Gastrocnemius medialis (tissue), 4 donors: ENCODE results near the gene TGFBR1. TPM values are rescaled to one million over a fixed set of nuclear protein-coding genes. Genes with fewer than 3 reads are reported as not detected.
"Not testable (repeated sequence)": the region's sequence is repeated elsewhere in the genome, so short reads cannot be mapped to it uniquely, and the experiment has no call there.

ENCODE experiments used
- ATAC-seq, 2 donors: fragments of 150-250 bp; one replicate each; pipeline ENCODE4 v1.9.1; 2016
- DNase-seq, 2 donors: peaks; one replicate each; pipeline ENCODE4 v3.0.0-alpha.2; 2019
- H3K27ac ChIP-seq, 4 donors: fragments of 200-600 bp; sonication (generic); 1 replicate in 1 of 4; 2 replicates in 3 of 4; pipeline ENCODE4 v1.5.1; 2016 to 2018; ENCODE audit warnings: mild to moderate bottlenecking in 2 of 4, moderate library complexity in 1 of 4
- H3K27me3 ChIP-seq, 3 donors: fragments of 200-600 bp; sonication (generic) in 2 of 3; 1 replicate in 1 of 3; 2 replicates in 2 of 3; pipeline versions ENCODE4 v1.5.1 to v1.6.0; 2016 to 2019; ENCODE audit warnings: mild to moderate bottlenecking in 1 of 3, moderate library complexity in 1 of 3
- H3K36me3 ChIP-seq, 2 donors: fragments of 200-600 bp; sonication (generic) in 1 of 2; one replicate each; pipeline ENCODE4 v1.5.1; 2017 to 2018
- H3K4me1 ChIP-seq, 2 donors: fragments of 200-600 bp; sonication (generic) in 1 of 2; one replicate each; pipeline ENCODE4 v1.5.1; 2016 to 2017; ENCODE audit warnings: mild to moderate bottlenecking in 2 of 2
- H3K4me3 ChIP-seq, 4 donors: fragments of 200-600 bp; sonication (generic) in 3 of 4; 1 replicate in 1 of 4; 2 replicates in 3 of 4; pipeline ENCODE4 v1.5.1; 2016 to 2019; ENCODE audit warnings: mild to moderate bottlenecking in 2 of 4
- H3K9me3 ChIP-seq, 3 donors: fragments of 200-600 bp; sonication (generic) in 2 of 3; 1 replicate in 1 of 3; 2 replicates in 2 of 3; pipeline ENCODE4 v1.5.1; 2016 to 2019
- POLR2A ChIP-seq, 2 donors: fragments of 450-650 bp; IDR thresholded peaks; one replicate each; pipeline ENCODE4 v1.6.1; 2017; ENCODE audit warnings: antibody characterized with exemption in 2 of 2, mild to moderate bottlenecking in 2 of 2, moderate library complexity in 2 of 2
- in situ Hi-C, 4 donors: fragments of 200-750 bp; cut with MboI; loops; one replicate each; pipeline versions ENCODE4 v1.15.0 to v1.8.0; 2017; ENCODE audit warnings: low sequenced_read_pairs in 4 of 4
- intact Hi-C: fragments of 100-400 bp; cut with DNase I; formaldehyde crosslinking; loops from one replicate; pipeline ENCODE4 v1.15.1; 2023; ENCODE audit warnings: low total_unique reads
- total RNA-seq, 4 donors: library from RNA; depleted of rRNA; stranded (reverse); fragments of >200 nt; gene quantifications; one replicate each; pipeline versions ENCODE4 v1.1.0 to v1.2.3, GENCODE V29; 2016
- TF ChIP-seq, protein P1 (sequence below), 5 experiments: fragments of 450-650 bp in 3 of 5; fragments of 200-600 bp in 2 of 5; sonication (generic) in 2 of 5; IDR thresholded peaks in 4 of 5; conservative IDR thresholded peaks in 1 of 5; 1 replicate in 4 of 5; 2 replicates in 1 of 5; pipeline ENCODE4 v1.5.1; 2016 to 2019; ENCODE audit warnings: antibody characterized with exemption in 5 of 5, mild to moderate bottlenecking in 3 of 5, moderate library complexity in 3 of 5

Gene TGFBR1
- total RNA-seq, 4 donors from 2014 or later, result 13.5 to 19.0 (median 14.3) TPM

DNA sequence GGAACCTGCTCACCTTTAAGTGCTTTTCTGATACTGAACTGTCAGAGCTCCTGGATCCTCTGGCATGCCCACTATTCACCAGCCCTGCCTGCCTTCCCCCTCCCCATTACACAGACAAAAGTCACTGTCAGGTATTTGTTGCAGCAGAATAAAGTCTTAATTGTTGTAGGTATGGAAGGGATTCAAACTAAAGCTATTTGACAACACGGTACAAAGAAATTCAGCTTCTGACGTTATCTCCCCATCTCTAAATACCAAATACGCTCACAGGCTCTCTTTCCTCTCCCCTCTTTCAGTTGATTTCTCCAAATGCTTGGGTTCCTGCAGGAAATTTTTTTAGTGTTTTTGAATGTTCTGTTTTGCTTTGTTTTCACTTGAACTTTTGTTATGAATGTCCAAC, 9.3 kb upstream of the TGFBR1 start:
- H3K27me3 ChIP-seq, result no peaks in the 10 kb centered on the region
- in situ Hi-C loops, result no loop called here
- no peak for ATAC-seq
- no peaks in the 10 kb centered on the region for H3K9me3 ChIP-seq
- intact Hi-C loops, result no loop called here
- no peak for TF ChIP-seq POLR2A (IDR thresholded peaks at IDR 0.05)
- TF ChIP-seq, protein P1, sequence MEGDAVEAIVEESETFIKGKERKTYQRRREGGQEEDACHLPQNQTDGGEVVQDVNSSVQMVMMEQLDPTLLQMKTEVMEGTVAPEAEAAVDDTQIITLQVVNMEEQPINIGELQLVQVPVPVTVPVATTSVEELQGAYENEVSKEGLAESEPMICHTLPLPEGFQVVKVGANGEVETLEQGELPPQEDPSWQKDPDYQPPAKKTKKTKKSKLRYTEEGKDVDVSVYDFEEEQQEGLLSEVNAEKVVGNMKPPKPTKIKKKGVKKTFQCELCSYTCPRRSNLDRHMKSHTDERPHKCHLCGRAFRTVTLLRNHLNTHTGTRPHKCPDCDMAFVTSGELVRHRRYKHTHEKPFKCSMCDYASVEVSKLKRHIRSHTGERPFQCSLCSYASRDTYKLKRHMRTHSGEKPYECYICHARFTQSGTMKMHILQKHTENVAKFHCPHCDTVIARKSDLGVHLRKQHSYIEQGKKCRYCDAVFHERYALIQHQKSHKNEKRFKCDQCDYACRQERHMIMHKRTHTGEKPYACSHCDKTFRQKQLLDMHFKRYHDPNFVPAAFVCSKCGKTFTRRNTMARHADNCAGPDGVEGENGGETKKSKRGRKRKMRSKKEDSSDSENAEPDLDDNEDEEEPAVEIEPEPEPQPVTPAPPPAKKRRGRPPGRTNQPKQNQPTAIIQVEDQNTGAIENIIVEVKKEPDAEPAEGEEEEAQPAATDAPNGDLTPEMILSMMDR (IDR thresholded peaks at IDR 0.05 in 4 of 5, conservative IDR thresholded peaks at IDR 0.05 in 1 of 5), result no peak
- H3K4me1 ChIP-seq, result no peaks in the 10 kb centered on the region
- no peak for DNase-seq
- H3K4me3 ChIP-seq, result no peak overlapping the region
- H3K27ac ChIP-seq, result no peak overlapping the region
- H3K36me3 ChIP-seq, result no peaks in the 10 kb centered on the region

DNA sequence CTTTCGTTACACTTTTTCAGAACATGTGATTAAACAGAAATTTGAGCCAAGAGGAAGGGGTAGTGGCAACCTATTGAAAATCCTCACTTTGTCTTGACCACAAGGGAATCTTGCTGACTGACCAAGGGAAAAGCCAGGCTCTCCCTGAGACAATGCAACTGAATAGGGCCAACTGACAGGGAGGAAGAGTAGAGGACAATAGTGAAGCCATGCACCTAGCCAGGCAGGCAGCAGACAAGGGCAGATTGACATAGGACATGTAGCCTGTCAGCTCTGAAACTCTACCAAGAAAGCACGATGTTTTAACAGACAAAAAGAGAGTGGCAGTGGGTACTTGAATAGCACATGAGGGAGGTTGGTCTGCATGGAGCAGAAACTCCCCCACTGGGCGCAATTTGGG, 8.5 kb upstream of the TGFBR1 start:
- in situ Hi-C loops, result no loop called here
- intact Hi-C loops, result no loop called here
- no peaks in the 10 kb centered on the region for H3K9me3 ChIP-seq

DNA sequence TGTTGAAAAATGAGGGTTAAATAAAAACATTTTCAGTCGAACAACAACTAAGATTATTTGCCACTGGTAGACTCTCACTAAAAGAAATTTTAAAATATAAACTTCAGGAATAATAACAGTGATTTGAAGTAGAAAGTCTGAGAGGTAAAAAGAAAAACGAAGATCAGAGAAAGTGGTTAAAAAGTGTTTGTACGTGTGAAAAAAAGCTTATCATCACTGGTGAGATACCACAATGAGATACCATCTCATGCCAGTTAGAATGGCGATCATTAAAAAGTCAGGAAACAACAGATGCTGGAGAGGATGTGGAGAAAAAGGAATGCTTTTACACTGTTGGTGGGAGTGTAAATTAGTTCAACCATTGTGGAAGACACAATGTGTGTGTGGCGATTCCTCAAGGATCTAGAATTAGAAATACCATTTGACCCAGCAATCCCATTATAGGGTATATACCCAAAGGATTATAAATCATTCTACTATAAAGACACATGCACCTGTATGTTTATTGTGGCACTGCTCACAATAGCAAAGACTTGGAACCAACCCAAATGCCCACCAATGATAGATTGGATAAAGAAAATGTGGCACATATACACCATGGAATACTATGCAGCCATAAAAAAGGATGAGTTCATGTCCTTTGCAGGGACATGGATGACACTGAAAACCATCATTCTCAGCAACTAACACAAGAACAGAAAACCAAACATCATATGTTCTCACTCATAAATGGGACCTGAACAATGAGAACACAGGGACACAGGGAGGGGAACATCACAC, 4.9 kb upstream of the TGFBR1 start:
- in situ Hi-C loops, DNase-seq, H3K27ac ChIP-seq, H3K36me3 ChIP-seq, H3K4me3 ChIP-seq, ATAC-seq, H3K9me3 ChIP-seq, H3K4me1 ChIP-seq, H3K27me3 ChIP-seq: not testable (repeated sequence)
- intact Hi-C loops, result loop anchor here (10.0 kb wide), 3 partner anchors 255 to 715 kb away; partner anchors contain the start of gene ANKS6

More for the DNA sequence above, 8.5 kb upstream of the TGFBR1 start:
- TF ChIP-seq, protein P1 (IDR thresholded peaks at IDR 0.05 in 4 of 5, conservative IDR thresholded peaks at IDR 0.05 in 1 of 5), result no peak
- no peak for TF ChIP-seq POLR2A (IDR thresholded peaks at IDR 0.05)
- no peak for ATAC-seq
- Histone ChIP-seq H3K36me3 (no peaks in the 10 kb centered on the region), H3K4me1 (no peaks in the 10 kb centered on the region), H3K27ac (no peak overlapping the region), H3K4me3 (no peak overlapping the region), H3K27me3 (no peaks in the 10 kb centered on the region)
- no peak for DNase-seq

DNA sequence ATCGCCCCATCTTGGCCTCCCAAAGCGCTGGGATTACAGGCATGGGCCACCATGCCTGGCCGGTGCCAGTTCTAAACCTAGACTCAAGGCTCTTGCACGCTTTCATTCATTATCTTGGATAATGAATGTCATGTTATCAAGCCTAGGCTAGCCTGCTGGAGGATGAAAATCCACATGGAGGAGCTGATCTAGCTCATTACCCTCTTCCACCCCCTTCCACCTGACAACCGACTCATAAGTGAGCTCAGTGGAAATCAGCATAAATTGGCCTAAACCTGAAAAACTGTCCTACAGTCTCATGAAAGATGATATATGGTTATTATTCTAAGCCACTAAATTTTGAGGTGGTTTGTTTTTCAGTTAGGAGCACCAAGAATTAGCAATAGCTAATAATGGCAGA, 3.6 kb upstream of the TGFBR1 start:
- H3K4me1 ChIP-seq, result peaks cover 11 to 16% of the 10 kb centered on the region in 2 donors
- no peak for DNase-seq
- in situ Hi-C loops, result no loop called here
- H3K27ac ChIP-seq, result no peak overlapping the region
- no peak overlapping the region for H3K4me3 ChIP-seq
- no peak for ATAC-seq
- TF ChIP-seq, protein P1 (IDR thresholded peaks at IDR 0.05 in 4 of 5, conservative IDR thresholded peaks at IDR 0.05 in 1 of 5), result no peak
- no peak for TF ChIP-seq POLR2A (IDR thresholded peaks at IDR 0.05)
- no peaks in the 10 kb centered on the region for H3K27me3 ChIP-seq
- H3K9me3 ChIP-seq, result no peaks in the 10 kb centered on the region
- intact Hi-C loops, result loop anchor here (10.0 kb wide), 3 partner anchors 254 to 714 kb away; partner anchors contain the start of gene ANKS6
- H3K36me3 ChIP-seq, result no peaks in the 10 kb centered on the region

DNA sequence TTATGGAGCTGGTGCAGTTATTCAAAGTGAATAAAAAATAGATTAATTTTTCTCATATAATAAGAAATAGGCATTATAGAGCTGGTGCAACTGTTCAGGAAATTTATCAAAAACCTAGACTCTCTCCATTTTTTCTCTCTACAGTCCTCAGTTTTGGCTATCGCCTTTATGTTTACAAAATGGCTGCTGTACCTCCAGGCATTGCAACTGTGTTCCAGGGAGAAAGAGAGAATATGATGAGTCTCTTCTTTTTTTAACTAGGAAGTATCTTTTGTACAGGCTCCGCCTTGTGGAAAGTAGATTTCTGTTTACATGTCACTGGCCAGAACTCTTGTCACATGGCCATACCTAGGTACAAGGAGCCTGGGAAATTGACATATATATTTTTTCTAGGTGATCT, 3.1 kb upstream of the TGFBR1 start:
- Histone ChIP-seq H3K4me3 (no peak overlapping the region), H3K9me3 (no peaks in the 10 kb centered on the region), H3K27ac (no peak overlapping the region), H3K27me3 (no peaks in the 10 kb centered on the region), H3K4me1 (peaks cover 17 to 22% of the 10 kb centered on the region in 2 donors), H3K36me3 (no peaks in the 10 kb centered on the region)
- TF ChIP-seq POLR2A (IDR thresholded peaks at IDR 0.05), result no peak
- TF ChIP-seq, protein P1 (IDR thresholded peaks at IDR 0.05 in 4 of 5, conservative IDR thresholded peaks at IDR 0.05 in 1 of 5), result no peak
- intact Hi-C loops, result loop anchor here (10.0 kb wide), 3 partner anchors 253 to 713 kb away; partner anchors contain the start of gene ANKS6
- in situ Hi-C loops, result no loop called here
- DNase-seq, result no peak
- no peak for ATAC-seq
